Lung (tissue), 12 donors: ENCODE data around the gene SPATA21. TPM values are rescaled to one million over a fixed set of nuclear protein-coding genes. Genes with fewer than 3 reads are reported as not detected.

Experiments used
- ATAC-seq: fragments of 200-7000 bp; cut with Tn5 transposase; one replicate; pipeline ENCODE4 v1.9.1; 2020; ENCODE audit warnings: moderate number of reproducible peaks; ENCODE audit not compliant: insufficient read depth, low FRiP score
- DNase-seq, 3 donors: peaks; one replicate each; pipeline ENCODE4 v3.0.0-alpha.2; 2013 to 2017
- H3K27ac ChIP-seq, 2 donors: one replicate each; pipeline ENCODE4 v1.5.1; 2013; ENCODE audit warnings: mild to moderate bottlenecking in 2 of 2, moderate library complexity in 2 of 2, control low read depth in 1 of 2, inconsistent platforms in 1 of 2, low read depth in 1 of 2, low read length in 1 of 2
- H3K27me3 ChIP-seq, 3 donors: one replicate each; pipeline ENCODE4 v1.5.1; 2013; ENCODE audit warnings: low read length in 2 of 3; ENCODE audit not compliant: control insufficient read depth in 3 of 3, insufficient read depth in 3 of 3
- H3K36me3 ChIP-seq, 4 donors: one replicate each; pipeline ENCODE4 v1.5.1; 2013; ENCODE audit warnings: low read length in 4 of 4, mild to moderate bottlenecking in 1 of 4, moderate library complexity in 1 of 4; ENCODE audit not compliant: control insufficient read depth in 4 of 4, insufficient read depth in 4 of 4
- H3K4me1 ChIP-seq, 5 donors: one replicate each; pipeline ENCODE4 v1.5.1; 2013; ENCODE audit warnings: low read length in 5 of 5, mild to moderate bottlenecking in 2 of 5, moderate library complexity in 1 of 5; ENCODE audit not compliant: control insufficient read depth in 5 of 5, insufficient read depth in 5 of 5
- H3K4me3 ChIP-seq: one replicate; pipeline ENCODE4 v1.5.1; 2013; ENCODE audit warnings: mild to moderate bottlenecking, control low read depth, moderate library complexity
- H3K9ac ChIP-seq, 2 donors: one replicate each; pipeline ENCODE4 v1.5.1; 2013; ENCODE audit warnings: low read length in 2 of 2, control low read depth in 1 of 2; ENCODE audit not compliant: insufficient read depth in 1 of 2
- H3K9me3 ChIP-seq, 4 donors: one replicate each; pipeline ENCODE4 v1.5.1; 2013; ENCODE audit warnings: low read length in 3 of 4, mild to moderate bottlenecking in 1 of 4, moderate library complexity in 1 of 4; ENCODE audit not compliant: control insufficient read depth in 4 of 4, insufficient read depth in 3 of 4
- CTCF ChIP-seq: IDR thresholded peaks from 2 replicates; pipeline ENCODE4 v1.5.1; 2012; ENCODE audit warnings: mild to moderate bottlenecking; ENCODE audit errors: control extremely low read depth, extremely low read depth
- WGBS, 2 donors: extraction: QIAGEN DNeasy Blood & Tissue Kit; methylation state at CpG; one replicate each; pipeline ENCODE4 v1.1.7; 2013; 5-methylcytosine and 5-hydroxymethylcytosine counted together
- polyA plus RNA-seq, 2 donors: library from polyadenylated mRNA; stranded (reverse); fragments of 200-250 nt; gene quantifications; one replicate each; pipeline ENCODE4 v1.2.1, GENCODE V29; 2013
- total RNA-seq, 2 donors: library from RNA; depleted of rRNA in 1 of 2; stranded (reverse); fragments of >200 nt in 1 of 2; gene quantifications; one replicate each; pipeline ENCODE4 v1.2.1, GENCODE V29; 2014 to 2021
- donor health status: control.
- donor health status: control.
- donor health status: Bipolar disorder and iron deficiency.
- donor health status: healthy.
- donor health status: DM: yes; HTN: yes; CAD: no.

Gene SPATA21
- total and polyA plus RNA-seq, 4 donors: 0.14 to 0.15 TPM; not detected in 2

- TF ChIP-seq CTCF: no peak
- Histone ChIP-seq H3K4me1 (no peaks in the 10 kb centered on the region), H3K4me3 (no peak overlapping the region), H3K9me3 (no peaks in the 10 kb centered on the region), H3K36me3 (no peaks in the 10 kb centered on the region), H3K27me3 (no peaks in the 10 kb centered on the region), H3K9ac (no peak overlapping the region), H3K27ac (no peak overlapping the region)
- 86 to 94% methylated on average over 3 of the region's 3 CpGs for WGBS, 2 donors
- DNase-seq (no peak), ATAC-seq (no peak)
Measured at GRCh38 chr1:16430606-16431005, 6.6 kb downstream of the SPATA21 start.

GRCh38 chr1:16425125-16426025 is 11.8 kb downstream of the SPATA21 start:
- no peak overlapping the region for H3K9ac ChIP-seq
- ATAC-seq (no peak), DNase-seq (no peak)
- no peak for TF ChIP-seq CTCF
- no peaks in the 10 kb centered on the region for H3K36me3 ChIP-seq
- H3K27me3 ChIP-seq: peaks cover 0 to 7% (median 0%) of the 10 kb centered on the region in 3 donors
- no peaks in the 10 kb centered on the region for H3K4me1 ChIP-seq
- no peak overlapping the region for H3K4me3 ChIP-seq
- no peaks in the 10 kb centered on the region for H3K9me3 ChIP-seq
- H3K27ac ChIP-seq: no peak overlapping the region
- WGBS, 2 donors: 85 to 95% methylated on average over 10 of the region's 10 CpGs

GRCh38 chr1:16422041-16422440 is 15.2 kb downstream of the SPATA21 start:
- H3K27ac ChIP-seq: no peak overlapping the region
- WGBS, 2 donors: 89 to 93% methylated on average over 7 of the region's 7 CpGs
- DNase-seq: no peak
- no peaks in the 10 kb centered on the region for H3K9me3 ChIP-seq
- peaks cover 0 to 8% (median 0%) of the 10 kb centered on the region in 3 donors for H3K27me3 ChIP-seq
- ATAC-seq: no peak
- TF ChIP-seq CTCF: no peak
- H3K4me3 ChIP-seq: no peak overlapping the region
- no peak overlapping the region for H3K9ac ChIP-seq
- H3K4me1 ChIP-seq: no peaks in the 10 kb centered on the region
- H3K36me3 ChIP-seq: no peaks in the 10 kb centered on the region
